ENCODE measurements around the gene KRT40.

DNA sequence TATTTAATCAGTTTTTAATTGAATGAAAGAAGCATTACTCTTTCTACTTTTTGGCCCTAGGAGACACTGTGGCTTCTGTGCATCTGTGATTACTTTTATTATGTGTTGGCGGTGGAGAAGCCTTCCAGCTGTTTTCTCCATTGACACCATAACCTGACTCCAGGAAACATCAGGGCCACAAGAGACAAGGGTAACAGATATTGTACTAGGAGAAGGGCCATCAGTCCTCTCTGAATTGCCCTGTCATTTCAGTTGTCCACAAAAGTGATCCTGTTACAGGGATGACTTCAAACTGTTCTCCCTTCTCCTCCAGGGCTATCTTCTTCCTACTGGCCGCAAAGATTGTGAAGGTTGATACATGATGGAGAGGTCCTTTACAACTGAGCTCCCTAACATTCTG, 32.0 kb downstream of the KRT40 start:
- TF ChIP-seq, protein P1, sequence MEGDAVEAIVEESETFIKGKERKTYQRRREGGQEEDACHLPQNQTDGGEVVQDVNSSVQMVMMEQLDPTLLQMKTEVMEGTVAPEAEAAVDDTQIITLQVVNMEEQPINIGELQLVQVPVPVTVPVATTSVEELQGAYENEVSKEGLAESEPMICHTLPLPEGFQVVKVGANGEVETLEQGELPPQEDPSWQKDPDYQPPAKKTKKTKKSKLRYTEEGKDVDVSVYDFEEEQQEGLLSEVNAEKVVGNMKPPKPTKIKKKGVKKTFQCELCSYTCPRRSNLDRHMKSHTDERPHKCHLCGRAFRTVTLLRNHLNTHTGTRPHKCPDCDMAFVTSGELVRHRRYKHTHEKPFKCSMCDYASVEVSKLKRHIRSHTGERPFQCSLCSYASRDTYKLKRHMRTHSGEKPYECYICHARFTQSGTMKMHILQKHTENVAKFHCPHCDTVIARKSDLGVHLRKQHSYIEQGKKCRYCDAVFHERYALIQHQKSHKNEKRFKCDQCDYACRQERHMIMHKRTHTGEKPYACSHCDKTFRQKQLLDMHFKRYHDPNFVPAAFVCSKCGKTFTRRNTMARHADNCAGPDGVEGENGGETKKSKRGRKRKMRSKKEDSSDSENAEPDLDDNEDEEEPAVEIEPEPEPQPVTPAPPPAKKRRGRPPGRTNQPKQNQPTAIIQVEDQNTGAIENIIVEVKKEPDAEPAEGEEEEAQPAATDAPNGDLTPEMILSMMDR (conservative IDR thresholded peaks at IDR 0.05 in 1 of 2, IDR thresholded peaks at IDR 0.05 in 1 of 2; ENCODE audit: extremely low read depth in 1 of 2, insufficient read depth in 1 of 2, low read depth in 1 of 2, low read length in 2 of 2), result no peak
- TF ChIP-seq EZH2 (IDR thresholded peaks at IDR 0.05; ENCODE audit: borderline replicate concordance, low read length), result no peak

Data from mammary epithelial cell (primary cell).